ENCODE measurements around the gene RPL7A. TPM values are rescaled to one million over a fixed set of nuclear protein-coding genes. Genes with fewer than 3 reads are reported as not detected.

The RPL7A gene
- total and polyA plus RNA-seq, 2 of the 13 experiments (the other 11 are each of a cell fraction or from before 2014, with no cell fraction given) = 2,401 to 2,938 TPM

DNA sequence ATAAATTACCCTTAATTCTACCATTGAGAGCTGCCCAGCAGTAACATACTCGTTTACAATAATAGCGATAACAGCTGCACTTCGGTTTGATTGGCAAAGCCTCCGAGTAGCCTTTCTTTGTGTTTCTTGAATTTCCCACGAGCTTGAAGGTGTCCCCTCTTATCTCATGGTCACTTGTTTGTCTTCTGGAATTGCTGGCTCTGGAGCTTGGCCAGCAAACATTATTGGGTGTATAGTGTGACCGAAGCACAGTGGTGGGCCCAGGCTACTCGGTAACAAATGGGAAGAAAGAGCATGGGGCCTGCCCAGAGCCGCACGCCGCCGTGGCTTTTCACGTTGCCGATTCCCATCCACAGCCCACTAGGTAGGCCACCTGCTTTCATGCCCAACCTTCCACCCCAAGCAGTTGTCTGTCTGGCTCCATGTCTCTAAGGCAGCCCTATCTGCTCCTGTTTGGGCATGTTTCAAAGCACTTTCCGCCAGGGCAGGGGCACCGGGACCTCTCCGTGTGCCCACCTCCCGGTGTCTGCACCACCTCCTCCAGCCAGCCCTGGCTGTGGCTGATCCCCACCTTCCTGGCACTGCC is 36.8 kb downstream of the RPL7A start (continued):
- no peak for TF ChIP-seq ZNF589 (CRISPR knock-in tag; conservative IDR thresholded peaks at IDR 0.05)
- TF ChIP-seq ZNF446 (CRISPR knock-in tag; IDR thresholded peaks at IDR 0.05) = no peak
- TF ChIP-seq JDP2 (CRISPR knock-in tag; IDR thresholded peaks at IDR 0.05; ENCODE audit: borderline replicate concordance) = no peak
- no peak for TF ChIP-seq GFI1 (CRISPR knock-in tag; IDR thresholded peaks at IDR 0.05; ENCODE audit: borderline replicate concordance)
- TF ChIP-seq, protein P1, sequence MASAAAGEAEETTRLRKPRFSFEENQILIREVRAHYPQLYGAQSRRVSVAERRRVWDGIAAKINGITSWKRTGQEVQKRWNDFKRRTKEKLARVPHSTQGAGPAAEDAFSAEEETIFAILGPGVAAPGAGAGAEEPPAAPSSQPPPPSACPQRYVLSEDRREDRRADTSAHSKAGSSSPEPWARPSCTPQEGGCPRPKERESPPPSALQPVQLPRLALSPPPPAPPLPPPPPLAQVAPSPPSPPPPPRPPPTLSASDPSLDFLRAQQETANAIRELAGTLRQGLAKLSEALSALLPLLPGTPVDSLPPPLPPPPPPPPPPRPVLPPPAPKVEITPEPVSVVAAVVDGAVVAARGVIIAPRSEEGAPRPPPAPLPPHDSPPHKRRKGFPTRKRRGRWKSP (CRISPR knock-in tag; IDR thresholded peaks at IDR 0.05) = no peak
- TF ChIP-seq CHD2 (IDR thresholded peaks at IDR 0.05; ENCODE audit: low read depth, low read length) = no peak
- no peak for TF ChIP-seq GZF1 (CRISPR knock-in tag; IDR thresholded peaks at IDR 0.05)
- no peak for TF ChIP-seq BCL3 (CRISPR knock-in tag; IDR thresholded peaks at IDR 0.05)
- TF ChIP-seq TBX3 (IDR thresholded peaks at IDR 0.05; ENCODE audit: borderline replicate concordance) = no peak
- TF ChIP-seq CEBPZ (IDR thresholded peaks at IDR 0.05; ENCODE audit: low read length) = no peak
- TF ChIP-seq MTA1 (CRISPR knock-in tag; IDR thresholded peaks at IDR 0.05; ENCODE audit: borderline replicate concordance) = 0 out of 2 replicates have a peak, but pooled peaks have one; percentile 29
- TF ChIP-seq SRSF1 (optimal IDR thresholded peaks at IDR 0.05; ENCODE audit: low read depth, low read length) = no peak
- no peak for TF ChIP-seq POLR2A (IDR thresholded peaks at IDR 0.05; ENCODE audit: insufficient read depth in 1 of 2, low read depth in 2 of 2, low read length in 2 of 2)
- no peak for TF ChIP-seq ETV6 (CRISPR knock-in tag; conservative IDR thresholded peaks at IDR 0.05)
- TF ChIP-seq NR3C1 (CRISPR knock-in tag; IDR thresholded peaks at IDR 0.05) = no peak
- no peak for TF ChIP-seq NFIC (IDR thresholded peaks at IDR 0.05; ENCODE audit: low read length)
- no peak for TF ChIP-seq ZNF275 (CRISPR knock-in tag; IDR thresholded peaks at IDR 0.05; ENCODE audit: borderline replicate concordance)
- TF ChIP-seq CBX2 (IDR thresholded peaks at IDR 0.05; ENCODE audit: low read depth, low read length) = no peak
- TF ChIP-seq CBX2 (CRISPR knock-in tag; IDR thresholded peaks at IDR 0.05; ENCODE audit: low read depth) = no peak
- TF ChIP-seq HNF4A (CRISPR knock-in tag; IDR thresholded peaks at IDR 0.05) = no peak
- TF ChIP-seq IKZF1 (IDR thresholded peaks at IDR 0.05) = no peak
- TF ChIP-seq KDM6A (CRISPR knock-in tag; IDR thresholded peaks at IDR 0.05; ENCODE audit: low read depth) = no peak
- TF ChIP-seq ZNF792 (CRISPR knock-in tag; IDR thresholded peaks at IDR 0.05) = no peak
- TF ChIP-seq, protein P2, sequence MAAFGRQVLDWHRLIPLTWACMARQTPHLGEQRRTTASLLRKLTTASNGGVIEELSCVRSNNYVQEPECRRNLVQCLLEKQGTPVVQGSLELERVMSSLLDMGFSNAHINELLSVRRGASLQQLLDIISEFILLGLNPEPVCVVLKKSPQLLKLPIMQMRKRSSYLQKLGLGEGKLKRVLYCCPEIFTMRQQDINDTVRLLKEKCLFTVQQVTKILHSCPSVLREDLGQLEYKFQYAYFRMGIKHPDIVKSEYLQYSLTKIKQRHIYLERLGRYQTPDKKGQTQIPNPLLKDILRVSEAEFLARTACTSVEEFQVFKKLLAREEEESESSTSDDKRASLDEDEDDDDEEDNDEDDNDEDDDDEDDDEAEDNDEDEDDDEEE (CRISPR knock-in tag; IDR thresholded peaks at IDR 0.05) = no peak
- TF ChIP-seq KLF15 (CRISPR knock-in tag; IDR thresholded peaks at IDR 0.05; ENCODE audit: borderline replicate concordance) = no peak

Data from HepG2 (cell line).